ENCODE results near the gene RNF220. TPM values are rescaled to one million over a fixed set of nuclear protein-coding genes. Genes with fewer than 3 reads are reported as not detected.

RNF220 gene
- total and polyA plus RNA-seq, 2 of the 13 experiments (the other 11 are each of a cell fraction or from before 2014, with no cell fraction given) = 48.2 to 72.1 TPM

DNA sequence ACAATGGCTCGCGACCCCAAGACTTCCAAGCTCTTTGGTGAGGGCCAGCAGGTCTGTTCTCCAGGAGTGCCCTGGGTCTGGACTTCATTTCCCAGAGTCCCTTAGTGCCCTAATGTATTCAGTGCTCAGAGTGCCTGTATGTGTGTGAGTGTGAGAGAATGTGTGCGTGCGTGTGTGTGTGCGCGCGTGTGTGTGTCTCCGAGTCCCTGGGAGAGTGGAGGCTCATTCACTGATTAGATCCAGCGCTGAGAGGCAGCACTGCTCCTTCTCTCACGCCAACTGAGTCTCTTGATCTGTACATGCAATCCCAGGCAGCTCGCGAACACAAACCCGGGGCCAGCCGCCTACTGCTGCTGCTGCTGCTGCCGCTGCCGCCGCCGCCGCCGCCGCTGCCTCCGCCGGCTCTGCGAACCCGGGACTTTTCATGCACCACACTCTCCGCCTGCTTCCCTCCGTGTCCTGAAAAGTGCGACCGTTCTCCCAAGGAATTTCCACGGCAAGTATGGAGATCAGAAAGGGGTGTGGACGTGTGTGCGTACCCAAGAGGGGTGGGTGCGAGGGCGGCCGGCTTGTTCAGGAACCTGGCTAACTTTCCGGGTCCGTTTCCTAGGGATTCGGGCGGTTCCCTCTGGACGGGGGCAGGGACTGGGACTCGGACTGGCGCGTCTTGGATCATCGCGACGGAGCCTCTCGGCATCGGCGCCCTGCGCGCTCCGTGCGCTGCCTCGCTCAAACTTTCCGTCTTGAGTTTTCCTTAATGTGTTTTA is at the start of gene RNF220 (continued):
- 0 out of 2 replicates have a peak, but pooled peaks have one; percentile 46 for TF ChIP-seq ZNF556 (CRISPR knock-in tag; IDR thresholded peaks at IDR 0.05; ENCODE audit: borderline replicate concordance)
- TF ChIP-seq, protein P1, sequence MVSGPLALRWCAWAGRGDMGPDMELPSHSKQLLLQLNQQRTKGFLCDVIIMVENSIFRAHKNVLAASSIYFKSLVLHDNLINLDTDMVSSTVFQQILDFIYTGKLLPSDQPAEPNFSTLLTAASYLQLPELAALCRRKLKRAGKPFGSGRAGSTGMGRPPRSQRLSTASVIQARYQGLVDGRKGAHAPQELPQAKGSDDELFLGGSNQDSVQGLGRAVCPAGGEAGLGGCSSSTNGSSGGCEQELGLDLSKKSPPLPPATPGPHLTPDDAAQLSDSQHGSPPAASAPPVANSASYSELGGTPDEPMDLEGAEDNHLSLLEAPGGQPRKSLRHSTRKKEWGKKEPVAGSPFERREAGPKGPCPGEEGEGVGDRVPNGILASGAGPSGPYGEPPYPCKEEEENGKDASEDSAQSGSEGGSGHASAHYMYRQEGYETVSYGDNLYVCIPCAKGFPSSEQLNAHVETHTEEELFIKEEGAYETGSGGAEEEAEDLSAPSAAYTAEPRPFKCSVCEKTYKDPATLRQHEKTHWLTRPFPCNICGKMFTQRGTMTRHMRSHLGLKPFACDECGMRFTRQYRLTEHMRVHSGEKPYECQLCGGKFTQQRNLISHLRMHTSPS (CRISPR knock-in tag; IDR thresholded peaks at IDR 0.05; ENCODE audit: low read depth) = no peak
- no peak for TF ChIP-seq DPF2 (CRISPR knock-in tag; IDR thresholded peaks at IDR 0.05; ENCODE audit: borderline replicate concordance, low read depth)
- 0 out of 2 replicates have a peak, but pooled peaks have one; percentile 45 for TF ChIP-seq GTF3A (CRISPR knock-in tag; conservative IDR thresholded peaks at IDR 0.05)
- TF ChIP-seq ZSCAN25 (CRISPR knock-in tag; IDR thresholded peaks at IDR 0.05) = no peak
- no peak for TF ChIP-seq SP5 (CRISPR knock-in tag; IDR thresholded peaks at IDR 0.05; ENCODE audit: borderline replicate concordance, low read depth)
- TF ChIP-seq PHF21A (CRISPR knock-in tag; IDR thresholded peaks at IDR 0.05) = no peak; the same call in 1 of the 2 replicates
- TF ChIP-seq ZFP36 (IDR thresholded peaks at IDR 0.05; ENCODE audit: borderline replicate concordance, low read depth, low read length, partially characterized antibody) = no peak
- TF ChIP-seq HNRNPLL (IDR thresholded peaks at IDR 0.05; ENCODE audit: low read depth, low read length, poor library complexity, severe bottlenecking) = peak; percentile 71
- TF ChIP-seq, protein P2, sequence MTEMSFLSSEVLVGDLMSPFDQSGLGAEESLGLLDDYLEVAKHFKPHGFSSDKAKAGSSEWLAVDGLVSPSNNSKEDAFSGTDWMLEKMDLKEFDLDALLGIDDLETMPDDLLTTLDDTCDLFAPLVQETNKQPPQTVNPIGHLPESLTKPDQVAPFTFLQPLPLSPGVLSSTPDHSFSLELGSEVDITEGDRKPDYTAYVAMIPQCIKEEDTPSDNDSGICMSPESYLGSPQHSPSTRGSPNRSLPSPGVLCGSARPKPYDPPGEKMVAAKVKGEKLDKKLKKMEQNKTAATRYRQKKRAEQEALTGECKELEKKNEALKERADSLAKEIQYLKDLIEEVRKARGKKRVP (CRISPR knock-in tag; IDR thresholded peaks at IDR 0.05) = no peak
- TF ChIP-seq, protein P3, sequence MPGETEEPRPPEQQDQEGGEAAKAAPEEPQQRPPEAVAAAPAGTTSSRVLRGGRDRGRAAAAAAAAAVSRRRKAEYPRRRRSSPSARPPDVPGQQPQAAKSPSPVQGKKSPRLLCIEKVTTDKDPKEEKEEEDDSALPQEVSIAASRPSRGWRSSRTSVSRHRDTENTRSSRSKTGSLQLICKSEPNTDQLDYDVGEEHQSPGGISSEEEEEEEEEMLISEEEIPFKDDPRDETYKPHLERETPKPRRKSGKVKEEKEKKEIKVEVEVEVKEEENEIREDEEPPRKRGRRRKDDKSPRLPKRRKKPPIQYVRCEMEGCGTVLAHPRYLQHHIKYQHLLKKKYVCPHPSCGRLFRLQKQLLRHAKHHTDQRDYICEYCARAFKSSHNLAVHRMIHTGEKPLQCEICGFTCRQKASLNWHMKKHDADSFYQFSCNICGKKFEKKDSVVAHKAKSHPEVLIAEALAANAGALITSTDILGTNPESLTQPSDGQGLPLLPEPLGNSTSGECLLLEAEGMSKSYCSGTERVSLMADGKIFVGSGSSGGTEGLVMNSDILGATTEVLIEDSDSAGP (CRISPR knock-in tag; IDR thresholded peaks at IDR 0.05; ENCODE audit: borderline replicate concordance) = peak; percentile 67
- TF ChIP-seq ZNF558 (CRISPR knock-in tag; IDR thresholded peaks at IDR 0.05; ENCODE audit: borderline replicate concordance) = 0 out of 2 replicates have a peak, but pooled peaks have one; percentile 3
- TF ChIP-seq SALL1 (CRISPR knock-in tag; IDR thresholded peaks at IDR 0.05) = peak; percentile 88
- TF ChIP-seq ZNF782 (CRISPR knock-in tag; IDR thresholded peaks at IDR 0.05; ENCODE audit: borderline replicate concordance) = peak; percentile 43; the same call in 1 of the 2 replicates
- TF ChIP-seq, protein P4, sequence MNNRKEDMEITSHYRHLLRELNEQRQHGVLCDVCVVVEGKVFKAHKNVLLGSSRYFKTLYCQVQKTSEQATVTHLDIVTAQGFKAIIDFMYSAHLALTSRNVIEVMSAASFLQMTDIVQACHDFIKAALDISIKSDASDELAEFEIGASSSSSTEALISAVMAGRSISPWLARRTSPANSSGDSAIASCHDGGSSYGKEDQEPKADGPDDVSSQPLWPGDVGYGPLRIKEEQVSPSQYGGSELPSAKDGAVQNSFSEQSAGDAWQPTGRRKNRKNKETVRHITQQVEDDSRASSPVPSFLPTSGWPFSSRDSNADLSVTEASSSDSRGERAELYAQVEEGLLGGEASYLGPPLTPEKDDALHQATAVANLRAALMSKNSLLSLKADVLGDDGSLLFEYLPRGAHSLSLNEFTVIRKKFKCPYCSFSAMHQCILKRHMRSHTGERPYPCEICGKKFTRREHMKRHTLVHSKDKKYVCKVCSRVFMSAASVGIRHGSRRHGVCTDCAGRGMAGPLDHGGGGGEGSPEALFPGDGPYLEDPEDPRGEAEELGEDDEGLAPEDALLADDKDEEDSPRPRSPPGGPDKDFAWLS (CRISPR knock-in tag; IDR thresholded peaks at IDR 0.05; ENCODE audit: borderline replicate concordance) = no peak
- TF ChIP-seq CHCHD3 (CRISPR knock-in tag; IDR thresholded peaks at IDR 0.05) = peak; percentile 84
- TF ChIP-seq, protein P5, sequence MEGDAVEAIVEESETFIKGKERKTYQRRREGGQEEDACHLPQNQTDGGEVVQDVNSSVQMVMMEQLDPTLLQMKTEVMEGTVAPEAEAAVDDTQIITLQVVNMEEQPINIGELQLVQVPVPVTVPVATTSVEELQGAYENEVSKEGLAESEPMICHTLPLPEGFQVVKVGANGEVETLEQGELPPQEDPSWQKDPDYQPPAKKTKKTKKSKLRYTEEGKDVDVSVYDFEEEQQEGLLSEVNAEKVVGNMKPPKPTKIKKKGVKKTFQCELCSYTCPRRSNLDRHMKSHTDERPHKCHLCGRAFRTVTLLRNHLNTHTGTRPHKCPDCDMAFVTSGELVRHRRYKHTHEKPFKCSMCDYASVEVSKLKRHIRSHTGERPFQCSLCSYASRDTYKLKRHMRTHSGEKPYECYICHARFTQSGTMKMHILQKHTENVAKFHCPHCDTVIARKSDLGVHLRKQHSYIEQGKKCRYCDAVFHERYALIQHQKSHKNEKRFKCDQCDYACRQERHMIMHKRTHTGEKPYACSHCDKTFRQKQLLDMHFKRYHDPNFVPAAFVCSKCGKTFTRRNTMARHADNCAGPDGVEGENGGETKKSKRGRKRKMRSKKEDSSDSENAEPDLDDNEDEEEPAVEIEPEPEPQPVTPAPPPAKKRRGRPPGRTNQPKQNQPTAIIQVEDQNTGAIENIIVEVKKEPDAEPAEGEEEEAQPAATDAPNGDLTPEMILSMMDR (CRISPR knock-in tag; IDR thresholded peaks at IDR 0.05) = peak; percentile 51
